ENCODE measurements around the gene FLNA.
"Not testable (repeated sequence)": the region's sequence is repeated elsewhere in the genome, so short reads cannot be mapped to it uniquely, and the experiment has no call there.

The FLNA gene

DNA sequence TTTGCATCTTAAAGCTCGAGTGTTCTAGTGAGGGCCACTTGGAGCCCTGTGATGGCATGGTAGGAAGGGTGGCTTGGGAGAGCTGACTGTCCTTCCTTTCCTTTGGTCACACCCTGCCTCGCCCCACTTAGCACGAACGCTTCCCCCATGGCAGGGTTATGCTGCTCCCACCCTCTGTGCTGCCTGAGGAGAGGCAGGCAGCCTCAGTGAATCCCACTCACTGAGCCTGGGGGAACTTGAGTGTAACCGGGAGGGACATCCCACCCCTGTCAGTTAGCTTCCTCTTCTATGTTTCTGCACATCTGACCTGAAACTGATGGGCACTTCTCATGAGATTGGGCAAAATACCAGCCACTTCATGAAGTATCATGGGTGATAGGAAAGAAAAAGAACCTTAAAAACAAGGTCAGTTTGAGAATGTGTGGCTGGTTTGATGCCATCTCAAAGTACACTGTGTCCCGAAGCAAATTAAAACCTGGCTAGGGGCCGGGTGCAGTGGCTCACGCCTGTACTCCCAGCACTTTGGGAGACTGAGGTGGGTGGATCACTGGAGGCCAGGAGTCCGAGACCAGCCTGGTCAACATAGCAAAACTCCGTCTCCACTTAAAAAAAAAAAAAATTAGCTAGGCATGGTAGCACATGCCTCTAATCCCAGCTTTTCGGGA, 68.8 kb downstream of the FLNA start:
- DNase-seq (ENCODE audit: low read depth in 3 of 3) = no peak

DNA sequence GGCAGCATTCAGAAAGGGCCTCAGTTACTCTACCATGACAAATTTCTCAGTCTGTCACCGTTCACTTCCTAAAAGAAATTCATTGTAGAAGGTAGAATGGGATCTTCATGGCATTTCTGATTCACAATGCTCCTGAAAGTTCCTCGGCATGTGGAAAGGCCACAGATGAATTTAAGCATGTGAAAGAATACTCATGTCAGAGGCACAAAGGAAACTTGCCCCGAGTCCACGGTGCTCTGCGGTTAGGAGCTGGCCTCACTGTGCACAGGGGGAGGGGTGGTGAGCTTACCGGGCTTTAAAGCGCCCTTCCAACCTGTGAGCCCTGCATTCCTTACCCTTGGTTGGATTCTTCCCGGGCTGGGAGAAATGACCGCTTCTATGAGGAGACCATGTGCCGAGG, 69.6 kb downstream of the FLNA start:
- DNase-seq (ENCODE audit: low read depth in 3 of 3) = no peak

DNA sequence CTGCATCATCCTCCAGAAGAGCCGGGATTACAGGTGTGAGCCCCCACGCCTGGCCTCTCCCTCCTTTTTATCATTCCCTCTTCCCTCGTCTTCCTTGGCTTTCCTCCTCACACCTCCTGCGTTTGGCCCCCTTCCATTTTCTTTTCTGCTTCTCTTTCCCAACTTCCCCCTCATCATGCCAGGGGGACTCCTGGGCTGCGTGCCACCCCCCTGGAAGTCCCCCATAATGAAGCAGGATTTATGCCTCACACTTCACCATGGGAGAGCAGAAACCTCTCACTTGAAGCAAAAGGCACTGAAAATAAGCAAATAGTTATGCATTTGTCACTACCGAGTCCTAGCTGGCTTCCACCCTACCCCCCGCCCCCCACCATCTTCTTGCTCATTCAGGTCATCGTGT, 71.0 kb downstream of the FLNA start:
- DNase-seq (ENCODE audit: low read depth in 3 of 3) = no peak

DNA sequence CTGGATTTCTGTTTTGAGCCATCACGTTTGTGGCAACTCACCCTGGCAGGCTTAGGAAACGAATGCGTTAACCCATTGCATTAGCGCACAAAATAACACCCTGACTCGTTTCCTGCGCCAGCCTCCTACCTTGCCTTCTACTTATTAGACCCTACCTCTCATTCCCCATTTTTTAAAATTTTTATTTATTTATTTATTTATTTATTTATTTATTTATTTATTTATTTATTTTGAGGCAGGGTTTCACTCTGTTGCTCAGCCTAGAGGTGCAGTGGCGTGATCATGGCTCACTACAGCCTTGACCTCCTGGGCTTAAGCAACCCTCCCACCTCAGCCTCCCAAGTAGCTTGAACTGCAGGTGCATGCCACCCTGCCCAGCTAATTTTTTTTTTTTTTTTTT, 71.4 kb downstream of the FLNA start:
- DNase-seq (ENCODE audit: low read depth in 3 of 3) = not testable (repeated sequence)

DNA sequence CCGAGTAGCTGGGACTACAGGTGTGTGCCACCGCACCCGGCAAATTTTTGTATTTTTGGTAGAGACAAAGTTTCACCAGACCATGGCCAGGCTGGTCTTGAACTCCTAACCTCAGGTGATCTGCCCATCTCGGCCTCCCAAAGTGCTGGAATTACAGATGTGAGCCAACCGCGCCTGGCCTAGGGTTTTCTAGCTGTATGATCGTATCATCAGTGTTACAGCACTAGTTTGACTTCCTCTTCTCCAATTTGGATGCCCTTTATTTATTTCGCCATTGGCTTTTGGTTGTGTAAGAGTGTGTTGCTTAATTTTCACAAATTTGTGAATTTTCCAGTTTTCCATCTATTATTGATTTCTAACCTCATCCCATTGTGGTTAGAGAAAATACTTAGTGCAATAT, 73.6 kb downstream of the FLNA start:
- no peak for DNase-seq (ENCODE audit: low read depth in 3 of 3)

All from stimulated activated CD4-positive, alpha-beta T cell treated with anti-CD3 and anti-CD28 coated beads, TNF-alpha, amount 100 ng/mL, for 48 hours (primary cell).